ENCODE measurements around the gene ATG16L2.
"Not testable (repeated sequence)": the region's sequence is repeated elsewhere in the genome, so short reads cannot be mapped to it uniquely, and the experiment has no call there.

Gene ATG16L2

DNA sequence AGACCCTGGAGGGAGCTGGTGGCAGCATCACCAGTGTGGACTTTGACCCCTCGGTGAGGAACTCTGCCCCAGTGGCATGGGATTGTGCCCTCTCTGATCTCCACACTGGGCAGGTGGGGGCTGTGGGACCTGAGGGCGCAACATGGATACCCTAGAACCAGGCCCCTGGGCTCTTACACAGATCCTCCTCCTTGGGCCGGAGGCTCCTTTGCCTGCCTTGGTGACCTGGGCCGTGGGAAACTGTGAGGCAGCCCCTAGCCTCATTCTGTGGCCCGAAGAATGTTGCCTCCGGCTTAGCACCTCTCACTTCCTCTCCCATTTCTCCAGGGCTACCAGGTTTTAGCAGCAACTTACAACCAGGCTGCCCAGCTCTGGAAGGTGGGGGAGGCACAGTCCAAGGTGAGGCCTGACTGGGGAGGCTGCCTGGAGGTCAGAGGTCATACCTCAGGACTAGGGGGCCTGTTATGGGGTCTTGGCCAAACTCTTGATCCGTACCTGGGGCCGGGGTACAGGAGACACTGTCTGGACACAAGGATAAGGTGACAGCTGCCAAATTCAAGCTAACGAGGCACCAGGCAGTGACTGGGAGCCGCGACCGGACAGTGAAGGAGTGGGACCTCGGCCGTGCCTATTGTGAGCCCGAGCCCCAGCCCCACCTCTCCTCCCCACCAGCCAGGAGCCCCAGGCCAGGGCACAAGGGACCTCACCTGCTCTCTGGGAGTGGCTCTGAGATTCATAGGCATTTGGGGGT, 12.2 kb downstream of the ATG16L2 start:
- DNase-seq = no peak

DNA sequence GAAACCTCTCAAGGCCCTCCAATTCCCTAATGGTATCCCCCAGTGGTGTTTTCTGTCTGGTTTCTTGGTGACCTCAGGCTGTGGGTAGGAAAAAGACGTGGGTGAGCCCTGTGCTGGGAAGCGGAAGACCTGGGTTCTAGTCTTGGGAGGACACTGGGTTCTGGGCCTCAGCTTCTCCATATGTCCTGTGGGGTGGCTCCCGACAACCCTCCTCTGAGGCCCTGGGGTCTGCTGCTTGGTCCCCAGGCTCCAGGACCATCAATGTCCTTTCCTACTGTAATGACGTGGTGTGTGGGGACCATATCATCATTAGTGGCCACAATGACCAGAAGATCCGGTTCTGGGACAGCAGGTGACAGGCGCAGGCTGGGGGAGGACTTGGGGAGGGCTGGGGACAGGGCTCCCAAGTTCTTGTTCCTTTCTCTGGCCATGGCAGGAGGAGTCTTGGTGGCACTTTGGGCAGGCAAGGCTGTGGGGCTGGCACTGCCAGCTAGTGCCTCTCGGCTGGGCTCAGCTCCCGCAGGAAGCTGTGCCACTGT, 12.8 kb downstream of the ATG16L2 start:
- no peak for DNase-seq

DNA sequence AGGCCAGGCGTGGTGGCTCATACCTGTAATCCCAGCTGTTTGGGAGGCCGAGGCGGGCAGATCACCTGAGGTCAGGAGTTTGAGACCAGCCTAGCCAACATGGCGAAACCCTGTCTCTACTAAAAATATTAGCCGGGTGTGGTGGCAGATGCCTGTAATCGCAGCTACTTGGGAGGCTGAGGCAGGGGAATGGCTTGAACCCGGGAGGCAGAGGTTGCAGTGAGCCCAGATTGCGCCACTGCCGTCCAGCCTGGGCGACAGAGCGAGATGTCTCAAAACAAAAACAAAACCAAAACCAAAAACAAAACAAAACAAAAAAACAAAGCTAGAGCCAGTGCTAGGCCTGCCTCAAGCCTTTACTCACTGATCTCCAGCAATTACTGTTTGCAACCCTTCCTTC, 13.4 kb downstream of the ATG16L2 start:
- not testable (repeated sequence) for DNase-seq

DNA sequence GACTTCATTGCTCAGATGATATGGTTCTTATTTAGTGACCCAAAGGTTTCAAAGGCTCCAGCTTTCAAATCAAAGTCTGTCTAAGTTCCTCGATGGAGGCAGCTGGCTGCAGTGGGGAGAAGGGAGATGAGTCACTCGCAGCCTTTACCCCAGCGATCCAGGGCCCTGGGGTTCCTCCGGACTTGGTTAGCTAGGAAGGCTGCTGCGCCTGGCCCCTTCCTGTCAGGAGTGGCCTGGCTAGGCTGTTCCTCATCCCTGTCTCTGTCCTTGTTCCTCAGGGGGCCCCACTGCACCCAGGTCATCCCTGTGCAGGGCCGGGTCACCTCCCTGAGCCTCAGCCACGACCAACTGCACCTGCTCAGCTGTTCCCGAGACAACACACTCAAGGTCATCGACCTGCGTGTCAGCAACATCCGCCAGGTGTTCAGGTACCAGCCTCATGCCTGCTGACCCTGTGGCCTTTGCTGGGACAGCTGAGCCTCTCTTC, 13.9 kb downstream of the ATG16L2 start:
- DNase-seq = no peak

DNA sequence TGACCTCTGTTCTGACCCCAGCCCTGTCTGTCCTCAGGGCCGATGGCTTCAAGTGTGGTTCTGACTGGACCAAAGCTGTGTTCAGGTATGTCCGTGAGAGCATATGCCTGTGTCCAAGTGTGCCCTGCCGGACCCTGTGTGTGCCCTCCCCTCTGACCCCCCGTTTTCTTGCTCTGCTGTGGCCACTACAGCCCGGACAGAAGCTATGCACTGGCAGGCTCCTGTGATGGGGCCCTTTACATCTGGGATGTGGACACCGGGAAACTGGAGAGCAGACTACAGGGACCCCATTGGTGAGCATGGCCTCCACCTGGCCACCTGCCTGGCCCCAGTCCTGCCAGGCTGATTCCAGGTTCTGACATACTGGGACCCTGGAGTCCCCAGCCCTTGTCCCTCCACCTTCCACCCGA, 14.5 kb downstream of the ATG16L2 start:
- no peak for DNase-seq

DNA sequence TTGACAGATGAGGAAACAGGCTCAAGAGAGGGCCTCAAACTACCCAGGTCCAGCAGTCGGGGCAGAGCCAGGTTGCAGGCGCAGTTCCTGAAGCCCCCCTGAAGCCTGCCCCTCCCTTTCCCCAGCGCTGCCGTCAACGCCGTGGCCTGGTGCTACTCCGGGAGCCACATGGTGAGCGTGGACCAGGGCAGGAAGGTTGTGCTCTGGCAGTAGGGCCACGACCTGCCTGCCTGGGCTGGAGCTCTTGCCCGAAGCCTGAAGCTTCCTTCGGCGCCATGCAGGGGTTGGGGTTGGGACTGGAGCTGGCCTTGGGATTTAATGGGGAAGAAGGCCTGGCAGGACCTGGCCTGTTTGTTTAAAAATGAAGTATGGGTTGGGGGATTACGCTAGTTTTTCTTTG, 15.0 kb downstream of the ATG16L2 start:
- DNase-seq = no peak

DNA sequence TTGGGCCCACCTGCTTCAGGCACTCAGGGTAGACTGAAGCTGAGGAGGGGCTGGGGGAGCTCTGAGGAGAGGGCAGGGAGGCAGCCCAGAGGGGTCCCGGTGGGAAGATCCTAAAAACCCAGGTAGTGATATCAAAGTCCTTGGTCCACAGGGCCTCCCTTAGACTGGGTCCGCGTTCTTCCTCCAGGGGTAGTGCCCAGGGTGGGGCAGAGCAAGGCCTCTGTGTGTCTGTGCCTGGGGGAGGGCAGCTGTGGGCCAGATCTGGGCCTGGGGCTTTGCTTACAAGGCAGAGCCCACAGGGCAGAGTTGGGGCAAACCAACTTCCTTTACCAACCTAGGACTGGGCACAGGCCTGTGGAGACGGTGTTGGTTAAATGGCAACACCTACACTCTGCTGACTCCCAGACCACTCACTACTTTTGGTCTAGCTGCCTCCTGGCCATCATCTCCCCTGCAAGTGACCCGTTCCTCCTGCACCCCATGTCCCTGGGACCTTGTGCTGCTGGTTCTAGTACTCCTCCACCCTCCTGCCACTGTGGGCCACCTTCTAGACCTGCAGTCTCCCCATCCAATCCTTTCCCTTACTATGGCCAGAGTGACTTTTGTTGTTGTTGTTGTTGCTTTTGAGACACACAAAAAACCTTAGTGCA, 15.8 kb downstream of the ATG16L2 start:
- no peak for DNase-seq

DNA sequence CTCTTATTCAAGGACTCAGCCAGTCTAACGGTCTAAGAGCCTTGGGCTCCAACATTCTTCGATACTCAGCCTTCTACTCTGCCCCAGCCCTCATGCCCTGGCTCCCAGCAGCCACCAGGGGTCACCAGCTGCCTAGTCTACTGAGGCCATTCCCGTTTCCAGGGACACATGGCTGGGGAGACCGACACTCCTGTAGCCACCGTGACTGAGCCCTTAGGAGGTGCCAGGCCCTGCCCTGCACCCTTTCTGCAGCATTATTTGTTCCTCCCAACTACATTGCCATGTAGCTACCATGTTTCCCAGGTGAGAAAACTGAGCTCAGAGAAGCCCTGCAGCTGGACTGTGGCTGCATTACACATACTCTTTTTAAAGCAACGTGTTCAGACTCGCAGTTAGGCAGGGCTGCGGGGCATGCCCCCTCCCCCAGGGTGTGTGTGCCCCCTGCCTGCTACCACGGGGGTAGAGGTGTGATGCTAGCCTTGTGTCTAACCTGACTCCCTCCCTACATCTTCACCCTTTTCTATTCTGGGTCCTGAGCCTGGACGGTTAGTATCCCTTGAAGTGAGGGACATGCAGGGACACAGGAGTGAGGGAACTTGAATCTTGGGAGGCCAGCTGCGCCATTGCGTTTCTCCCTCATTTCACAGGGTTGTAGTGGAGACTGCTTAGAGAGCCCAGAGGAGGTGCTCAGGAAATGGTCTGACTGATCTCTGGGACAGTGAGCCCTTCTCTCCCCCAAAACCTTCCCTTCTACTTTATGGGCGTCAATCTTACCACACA, 17.5 kb downstream of the ATG16L2 start:
- DNase-seq = peak; percentile 76

DNA sequence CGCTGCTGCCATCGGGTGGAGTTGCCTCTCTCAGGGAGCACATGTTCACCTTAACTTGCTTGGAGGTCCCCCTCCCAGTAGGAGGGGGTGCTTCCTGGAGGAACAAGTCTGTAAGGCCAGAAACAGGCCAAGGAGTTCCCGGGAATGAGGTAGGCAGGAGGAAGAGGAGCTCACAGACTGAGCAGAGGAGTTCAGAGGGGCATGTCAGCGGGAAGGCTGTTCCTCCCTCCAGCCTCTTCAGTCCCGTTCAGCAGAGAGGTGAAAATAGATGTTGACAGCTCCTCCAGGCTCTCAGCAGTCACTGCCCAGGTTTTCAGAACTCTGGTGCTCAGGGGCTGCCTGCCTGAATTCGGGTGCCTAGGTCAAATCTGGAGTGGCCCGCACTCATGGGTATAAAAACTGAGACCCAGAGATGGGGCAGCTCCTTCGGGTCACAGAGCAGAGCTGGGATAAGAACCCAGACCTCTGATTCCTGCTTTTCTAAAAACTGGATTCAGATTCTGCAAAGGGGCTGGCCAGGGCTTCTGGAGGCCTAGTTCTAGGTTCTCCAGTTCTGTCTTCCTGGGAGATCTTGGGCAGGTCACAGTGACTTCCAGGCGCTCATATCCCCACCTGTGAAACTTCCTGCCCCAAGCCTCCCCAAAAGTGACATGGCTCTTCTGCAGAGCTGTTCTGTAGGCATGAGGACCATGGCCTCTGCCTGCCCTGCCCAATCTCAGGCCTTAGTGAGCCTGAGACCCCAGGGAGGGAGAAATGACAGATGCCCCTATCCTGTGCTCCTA, 18.3 kb downstream of the ATG16L2 start:
- DNase-seq = no peak

DNA sequence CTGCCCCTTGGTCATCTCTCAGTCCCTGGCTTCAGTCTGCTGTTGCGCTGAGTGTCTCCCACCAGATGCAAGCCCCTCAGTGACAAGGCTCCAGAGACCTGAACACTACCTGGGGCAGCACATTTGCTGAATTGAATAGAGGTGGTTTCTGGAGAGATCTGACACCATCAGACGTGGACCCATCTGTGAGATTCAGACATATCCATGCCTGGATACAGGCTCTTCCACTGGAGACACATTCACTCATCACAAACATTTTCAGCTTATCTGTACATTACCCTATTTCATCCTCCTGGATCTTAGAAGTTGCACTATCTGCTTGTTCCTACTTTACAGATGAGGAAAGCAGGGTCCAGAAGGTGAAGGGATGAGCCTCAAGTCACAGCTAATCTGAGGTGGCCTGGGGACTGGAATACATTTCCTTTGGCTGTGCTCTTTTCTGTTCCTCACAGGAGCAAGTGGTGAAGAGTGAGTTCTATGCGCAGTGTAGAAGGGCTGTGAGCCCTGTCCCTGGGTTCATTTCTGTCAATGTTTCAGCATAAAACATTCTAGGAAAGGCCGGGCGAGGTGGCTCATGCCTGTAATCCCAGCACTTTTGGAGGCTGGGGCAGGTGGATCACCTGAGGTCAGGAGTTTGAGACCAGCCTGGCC, 19.0 kb downstream of the ATG16L2 start:
- DNase-seq = no peak

DNA sequence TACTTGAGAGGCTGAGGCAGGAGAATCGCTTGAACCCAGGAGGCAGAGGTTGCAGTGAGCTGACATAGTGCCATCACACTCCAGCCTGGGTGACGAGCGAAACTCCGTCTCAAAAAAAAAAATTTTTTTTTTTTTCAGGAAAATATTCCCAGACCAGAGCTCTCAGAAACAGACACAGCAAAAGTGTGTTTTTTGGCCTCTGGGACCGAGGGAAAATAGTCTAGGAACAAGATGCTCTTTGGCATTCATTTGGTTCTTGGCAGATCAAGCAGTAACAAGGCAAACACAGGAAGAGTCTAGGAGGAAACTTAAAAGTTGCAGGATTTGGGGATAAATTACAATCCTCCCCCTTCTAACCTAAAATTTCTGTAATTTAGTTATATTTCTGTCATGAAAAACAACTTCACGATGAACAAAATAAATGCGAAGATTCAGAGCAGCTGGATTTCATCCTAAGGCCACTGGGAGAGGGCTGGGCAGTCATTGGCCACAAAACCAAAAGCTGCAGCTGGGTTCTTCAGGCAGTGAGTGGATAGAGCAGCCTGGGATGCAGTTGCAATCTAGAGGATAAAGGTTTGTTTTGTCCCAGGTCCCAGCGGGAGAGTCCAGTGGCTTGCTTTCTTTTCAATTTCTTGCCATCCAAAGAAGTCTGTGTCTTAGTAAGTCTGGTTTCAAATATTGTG, 19.7 kb downstream of the ATG16L2 start:
- DNase-seq = no peak

DNA sequence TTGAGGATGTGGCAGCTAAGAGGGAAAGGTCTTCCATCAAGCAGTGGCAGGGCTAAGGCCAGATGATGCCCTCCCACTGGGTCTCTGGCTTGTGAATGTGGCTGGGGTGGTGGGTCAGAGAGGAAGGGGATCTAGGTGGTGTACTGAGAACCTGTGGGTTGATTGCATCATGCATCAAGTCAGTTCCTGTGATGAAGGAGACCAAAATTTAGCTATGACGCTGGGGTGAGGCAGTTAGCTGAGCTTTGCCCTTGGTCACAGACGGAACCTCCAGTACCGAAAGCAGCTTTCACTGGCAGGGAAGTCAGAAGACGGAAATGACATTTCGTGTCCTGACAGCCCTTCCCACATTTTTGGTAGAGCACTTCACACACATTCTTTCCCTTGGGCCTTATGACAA, 20.7 kb downstream of the ATG16L2 start:
- no peak for DNase-seq

DNA sequence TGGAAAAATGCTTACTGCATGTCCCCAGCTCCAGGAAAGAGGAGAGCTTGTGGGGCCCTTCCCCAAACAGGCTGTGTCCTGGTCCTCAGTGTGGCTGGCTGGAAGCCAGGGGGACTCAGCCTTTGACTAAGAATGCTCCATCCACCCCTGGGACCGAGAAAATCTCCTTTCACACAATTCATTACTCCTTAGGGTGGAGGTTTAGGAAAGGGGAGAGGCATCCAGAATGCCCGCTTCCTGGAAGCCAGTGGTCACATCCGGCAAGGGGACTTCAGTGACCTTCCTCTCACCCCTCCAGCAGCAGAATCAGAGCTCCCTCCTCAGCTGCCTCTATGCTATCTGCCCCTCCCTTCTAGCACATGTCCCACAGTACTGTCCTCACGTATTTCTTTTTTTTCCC, 21.9 kb downstream of the ATG16L2 start:
- DNase-seq = no peak

DNA sequence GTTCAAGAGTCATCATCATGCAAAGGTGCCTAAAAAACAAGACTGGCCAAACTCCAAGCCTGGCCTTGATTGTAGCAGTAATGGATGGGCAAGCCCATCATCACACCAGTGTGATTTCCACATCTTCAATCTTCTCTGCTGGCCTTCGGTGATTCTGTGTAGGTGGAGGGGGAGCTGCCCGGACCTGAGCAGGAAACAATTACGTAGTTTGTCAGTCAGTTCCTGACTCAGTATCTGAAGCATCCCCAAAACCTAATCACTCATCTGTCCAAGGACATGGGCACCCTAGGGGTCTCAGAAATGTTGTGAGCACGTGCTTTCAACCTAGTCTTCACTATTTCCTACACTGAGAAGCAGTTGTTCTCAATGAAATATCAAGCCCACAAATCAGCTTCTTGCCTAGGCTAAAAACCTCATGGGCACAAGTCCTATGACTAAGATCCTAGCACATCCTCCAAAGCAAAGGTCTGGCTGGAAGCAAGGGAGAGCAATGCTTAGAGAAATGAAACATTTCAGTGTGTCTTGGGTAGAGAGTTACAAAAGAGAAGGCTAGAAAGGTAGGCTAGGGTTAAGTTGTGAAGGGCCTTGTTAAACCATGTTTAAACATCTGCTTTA, 24.6 kb downstream of the ATG16L2 start:
- DNase-seq = no peak

DNA sequence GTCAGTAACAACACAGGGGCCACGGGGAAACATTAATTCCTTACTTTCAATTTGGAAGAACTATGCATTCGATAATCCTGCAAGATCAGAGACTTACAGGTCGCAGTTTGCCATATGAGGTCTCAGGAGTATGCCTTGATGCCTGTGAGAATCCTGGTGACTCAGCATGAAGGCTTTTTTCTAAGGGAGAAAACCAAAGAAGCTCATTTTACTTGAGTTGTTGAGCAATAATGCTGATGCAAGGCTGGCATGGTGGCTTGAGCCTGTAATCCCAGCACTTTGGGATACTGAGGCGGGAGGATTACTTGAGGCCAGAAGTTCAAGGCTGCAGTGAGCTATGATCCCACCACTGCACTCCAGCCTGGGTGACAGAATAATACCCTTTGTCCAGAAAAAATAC, 26.6 kb downstream of the ATG16L2 start:
- DNase-seq = no peak

DNA sequence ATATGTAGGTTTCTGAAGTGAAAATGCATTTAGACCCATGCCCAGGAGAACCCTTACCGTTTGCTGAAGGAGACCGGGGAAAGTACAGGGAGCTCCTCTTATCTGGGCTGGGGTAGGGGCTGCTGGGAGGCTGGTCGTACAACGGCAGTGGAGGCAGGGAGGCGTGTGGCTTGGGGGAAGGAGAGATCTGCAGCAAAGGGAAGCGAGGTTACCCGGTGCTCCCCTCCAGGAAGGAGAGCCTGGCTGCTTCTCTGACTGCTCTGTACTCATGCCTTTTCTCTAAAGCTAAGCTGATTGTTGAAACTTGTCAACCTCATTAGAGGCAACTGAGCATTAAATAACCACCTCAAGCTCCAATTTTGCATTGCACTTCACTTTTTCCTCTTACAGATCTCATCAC, 27.2 kb downstream of the ATG16L2 start:
- no peak for DNase-seq

DNA sequence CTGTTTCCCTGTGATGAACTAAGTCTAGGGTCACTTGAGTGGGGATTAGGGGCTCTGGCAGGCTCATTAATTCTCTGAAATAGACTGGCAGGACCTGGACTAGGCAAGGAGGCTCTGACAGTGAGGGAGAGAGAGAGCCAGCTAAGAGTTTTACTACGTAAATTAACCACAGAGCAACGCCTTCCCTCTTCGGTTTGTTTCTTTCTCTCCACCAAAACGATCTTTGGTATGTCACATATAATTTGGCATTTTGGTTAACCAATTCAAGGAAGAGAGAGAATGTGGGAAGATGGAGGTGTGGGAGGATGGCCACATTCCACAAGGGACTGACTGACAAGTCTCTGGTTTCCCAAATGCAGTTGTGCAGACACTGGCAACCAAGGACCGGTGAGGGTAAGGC, 27.9 kb downstream of the ATG16L2 start:
- DNase-seq = no peak

DNA sequence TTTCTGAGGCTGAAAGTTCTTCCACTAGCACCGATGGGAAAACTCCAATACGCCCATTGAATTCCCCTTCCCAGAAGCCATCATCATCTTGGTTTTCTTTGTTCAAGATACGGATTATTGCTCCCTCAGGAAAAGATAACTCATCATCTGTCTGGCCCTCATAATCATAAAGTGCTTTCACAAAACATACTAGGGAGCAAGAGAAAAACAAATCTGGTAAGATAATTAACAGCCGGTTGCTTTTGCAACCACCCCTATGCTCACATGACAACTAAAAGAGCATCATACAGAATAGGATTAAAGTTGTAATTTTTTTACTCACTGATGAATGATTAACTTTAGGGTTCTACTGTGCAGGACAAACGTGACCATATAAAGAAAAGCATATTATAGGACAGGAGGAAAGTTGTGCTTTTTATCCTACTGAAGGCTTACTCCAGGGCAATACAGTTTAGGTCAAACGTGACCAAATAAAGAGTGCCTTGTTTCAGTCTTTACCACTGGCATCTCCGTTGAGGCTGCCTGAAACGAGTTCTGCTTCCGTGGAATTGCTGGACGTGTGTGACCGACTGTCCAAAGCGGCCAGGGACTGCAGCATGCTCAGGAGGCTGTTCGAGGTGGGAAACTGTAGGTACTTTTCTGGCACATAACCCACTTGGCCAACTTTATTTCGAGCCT, 28.6 kb downstream of the ATG16L2 start:
- no peak for DNase-seq

DNA sequence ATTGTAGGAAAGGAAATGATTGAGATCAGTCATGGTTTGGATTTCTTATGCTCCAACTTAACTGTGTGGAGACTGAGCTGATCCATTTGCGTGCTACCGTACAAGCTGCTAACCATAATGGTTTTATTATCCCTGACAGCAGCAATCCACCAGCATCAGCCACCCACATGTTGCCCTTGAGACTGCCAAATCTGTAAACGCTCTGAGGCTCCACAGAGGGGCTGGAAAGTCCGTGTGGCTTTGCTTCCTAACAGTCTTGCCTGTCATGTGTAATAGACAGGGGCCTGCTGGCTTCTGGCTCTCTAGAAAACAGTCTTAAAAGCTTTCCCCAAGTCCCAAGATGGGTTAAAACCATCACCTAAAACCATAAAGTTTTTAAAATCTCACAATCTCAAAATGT, 30.1 kb downstream of the ATG16L2 start:
- no peak for DNase-seq

DNA sequence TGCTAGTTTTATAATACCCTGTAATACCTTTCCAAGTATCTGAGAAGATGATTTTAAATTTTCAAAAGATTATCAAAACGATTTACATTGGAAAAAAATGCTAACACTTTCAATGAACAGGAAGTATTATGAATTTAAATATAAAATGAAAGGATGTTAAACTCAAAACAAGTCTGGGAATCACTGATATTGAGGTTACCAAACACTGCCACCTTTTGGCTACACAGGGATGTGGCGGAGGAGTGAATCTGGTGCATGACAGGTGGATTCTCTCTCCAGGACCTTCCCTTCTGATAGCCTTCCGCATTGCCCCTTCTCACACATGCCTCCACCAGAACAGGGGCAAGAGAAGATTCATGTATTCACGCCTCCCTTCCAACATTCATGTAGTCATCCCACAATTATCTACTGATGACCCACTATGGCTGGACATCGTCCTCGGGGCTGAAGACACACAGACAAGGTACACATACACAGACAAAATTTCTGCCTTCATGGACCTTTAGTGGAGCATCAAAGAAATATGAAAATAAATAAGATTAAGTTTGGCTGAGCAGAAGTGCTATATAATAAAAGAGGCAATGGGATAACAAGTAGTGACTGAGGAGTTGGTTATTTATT, 34.7 kb downstream of the ATG16L2 start:
- peak; percentile 18 for DNase-seq
